H1 (cell line): ENCODE results near the gene CUL9. TPM values are rescaled to one million over a fixed set of nuclear protein-coding genes. Genes with fewer than 3 reads are reported as not detected.

Source experiments
- CTCF ChIA-PET: fragments of 300-600 bp; sonication (Branson Sonifier 250); formaldehyde crosslinking; loops from one replicate; lab custom pipeline; 2021; ENCODE audit not compliant: partially characterized antibody; lab: Charles Lee
- POLR2A ChIA-PET: fragments of 300-600 bp; sonication (Branson Sonifier 250); formaldehyde crosslinking; loops from one replicate; lab custom pipeline; 2021; ENCODE audit warnings: inconsistent platforms; ENCODE audit not compliant: partially characterized antibody; lab: Charles Lee
- DNase-seq, 2 experiments: peaks; one replicate each; pipeline versions ENCODE4 v3.0.0 to v3.0.0-alpha.2; 2010 to 2022; ENCODE audit warnings: low spot score in 2 of 2, low read depth in 1 of 2, mixed read lengths in 1 of 2
- FAIRE-seq: peaks from 2 replicates; lab custom pipeline; 2011; peaks lifted over from hg19 to GRCh38; lab: Jason Lieb, UNC
- H2AFZ ChIP-seq: 2 replicates; pipeline ENCODE4 v1.8.1; 2012; ENCODE audit warnings: low read length, inconsistent platforms
- H2AK5ac ChIP-seq: 2 replicates; pipeline ENCODE4 v1.6.1; 2013; ENCODE audit warnings: low read depth, low read length
- H2BK120ac ChIP-seq: replicated peaks from 2 replicates; pipeline ENCODE3; 2013; ENCODE audit warnings: low read depth, low read length, inconsistent platforms
- H2BK12ac ChIP-seq: 2 replicates; pipeline ENCODE4 v1.6.1; 2013; ENCODE audit warnings: low read depth, low read length
- H2BK15ac ChIP-seq: 2 replicates; pipeline ENCODE4 v1.6.1; 2013; ENCODE audit warnings: low read length
- H2BK20ac ChIP-seq: 2 replicates; pipeline ENCODE4 v1.6.1; 2013; ENCODE audit warnings: low read length
- H2BK5ac ChIP-seq: 2 replicates; pipeline ENCODE4 v1.6.1; 2013; ENCODE audit warnings: low read depth, low read length
- H3K14ac ChIP-seq: 2 replicates; pipeline ENCODE4 v1.6.1; 2013; ENCODE audit warnings: inconsistent platforms; ENCODE audit not compliant: insufficient read length
- H3K18ac ChIP-seq: 2 replicates; pipeline ENCODE4 v1.6.1; 2013; ENCODE audit warnings: low read length; ENCODE audit errors: extremely low read depth
- H3K23ac ChIP-seq: 2 replicates; pipeline ENCODE4 v1.6.1; 2013; ENCODE audit warnings: inconsistent platforms; ENCODE audit not compliant: insufficient read length
- H3K23me2 ChIP-seq: 2 replicates; pipeline ENCODE4 v1.6.1; 2013; ENCODE audit warnings: low read depth, low read length
- H3K27ac ChIP-seq: 2 replicates; pipeline ENCODE4 v1.6.1; 2011; ENCODE audit warnings: low read depth, low read length, inconsistent platforms
- H3K27me3 ChIP-seq, 4 experiments: replicated peaks in 1 of 4; 1 replicate in 1 of 4; 2 replicates in 3 of 4; pipeline versions ENCODE4 v1.6.1 to v1.8.1; 2011 to 2013; ENCODE audit warnings: low read length in 3 of 4, mild to moderate bottlenecking in 3 of 4, inconsistent platforms in 2 of 4, mixed read lengths in 2 of 4, moderate library complexity in 1 of 4; ENCODE audit not compliant: control insufficient read depth in 3 of 4, insufficient read depth in 3 of 4; ENCODE audit errors: extremely low read depth in 1 of 4
- H3K36me3 ChIP-seq, 4 experiments: 2 replicates each; pipeline versions ENCODE4 v1.6.1 to v1.8.1; 2011 to 2013; ENCODE audit warnings: mild to moderate bottlenecking in 4 of 4, low read length in 3 of 4, moderate library complexity in 2 of 4, control low read depth in 1 of 4, inconsistent platforms in 1 of 4; ENCODE audit not compliant: insufficient read depth in 4 of 4, control insufficient read depth in 2 of 4
- H3K4ac ChIP-seq: replicated peaks from 2 replicates; pipeline ENCODE3; 2013; ENCODE audit warnings: low read length, low read depth, mixed read lengths, inconsistent platforms; ENCODE audit not compliant: insufficient read length
- H3K4me1 ChIP-seq, 4 experiments: replicated peaks in 1 of 4; 1 replicate in 1 of 4; 2 replicates in 3 of 4; pipeline versions ENCODE4 v1.6.1 to v1.8.1; 2011 to 2013; ENCODE audit warnings: low read length in 3 of 4, inconsistent platforms in 2 of 4, mixed read lengths in 1 of 4; ENCODE audit not compliant: insufficient read depth in 4 of 4, control insufficient read depth in 3 of 4
- H3K4me2 ChIP-seq, 2 experiments: 2 replicates each; pipeline versions ENCODE4 v1.6.1 to v1.8.1; 2011 to 2013; ENCODE audit warnings: low read depth in 2 of 2, low read length in 2 of 2, control low read depth in 1 of 2, inconsistent platforms in 1 of 2, mild to moderate bottlenecking in 1 of 2; ENCODE audit not compliant: insufficient read depth in 1 of 2
- H3K4me3 ChIP-seq, 4 experiments: fragments of 200-600, 300-600 bp in 1 of 4; sonication (generic), shearing (Covaris generic), sonication (Bioruptor Twin) in 1 of 4; 2 replicates each; pipeline versions ENCODE4 v1.5.1 to v1.8.1; 2011 to 2016; ENCODE audit warnings: low read length in 4 of 4, low read depth in 3 of 4, control low read depth in 2 of 4, inconsistent platforms in 2 of 4, mild to moderate bottlenecking in 2 of 4, mixed read lengths in 1 of 4, moderate library complexity in 1 of 4; ENCODE audit not compliant: insufficient read depth in 2 of 4; ENCODE audit errors: extremely low read depth in 1 of 4
- H3K56ac ChIP-seq: replicated peaks from 2 replicates; pipeline ENCODE3; 2013; ENCODE audit warnings: low read depth, mild to moderate bottlenecking, mixed read lengths, low read length, inconsistent platforms; ENCODE audit not compliant: insufficient read length
- H3K79me1 ChIP-seq: 2 replicates; pipeline ENCODE4 v1.6.1; 2013; ENCODE audit warnings: low read depth, low read length, control low read depth
- H3K79me2 ChIP-seq, 2 experiments: 2 replicates each; pipeline versions ENCODE4 v1.6.1 to v1.8.1; 2012 to 2013; ENCODE audit warnings: low read length in 2 of 2, mild to moderate bottlenecking in 2 of 2, inconsistent platforms in 1 of 2; ENCODE audit not compliant: insufficient read depth in 2 of 2, control insufficient read depth in 1 of 2
- H3K9ac ChIP-seq, 4 experiments: replicated peaks in 1 of 4; 1 replicate in 1 of 4; 2 replicates in 3 of 4; pipeline versions ENCODE4 v1.6.1 to v1.8.1; 2011 to 2013; ENCODE audit warnings: low read depth in 3 of 4, low read length in 3 of 4, control low read depth in 2 of 4, mild to moderate bottlenecking in 2 of 4, moderate library complexity in 2 of 4, inconsistent platforms in 1 of 4; ENCODE audit errors: extremely low read depth in 1 of 4
- H3K9me3 ChIP-seq, 2 experiments: 2 replicates each; pipeline versions ENCODE4 v1.6.1 to v1.8.1; 2012 to 2013; ENCODE audit warnings: mild to moderate bottlenecking in 2 of 2, moderate library complexity in 2 of 2, control low read depth in 1 of 2, inconsistent platforms in 1 of 2, low read depth in 1 of 2, low read length in 1 of 2, mixed read lengths in 1 of 2; ENCODE audit not compliant: insufficient read depth in 2 of 2
- H4K20me1 ChIP-seq, 2 experiments: replicated peaks in 1 of 2; 2 replicates each; pipeline versions ENCODE3 to v1.8.1; 2011 to 2013; ENCODE audit warnings: inconsistent platforms in 2 of 2, low read length in 2 of 2, mild to moderate bottlenecking in 1 of 2; ENCODE audit not compliant: insufficient read depth in 2 of 2, control insufficient read depth in 1 of 2
- H4K5ac ChIP-seq: 2 replicates; pipeline ENCODE4 v1.6.1; 2013; ENCODE audit warnings: low read length, low read depth, mixed read lengths, inconsistent platforms; ENCODE audit not compliant: insufficient read length
- H4K8ac ChIP-seq: 2 replicates; pipeline ENCODE4 v1.8.0; 2013; ENCODE audit warnings: mild to moderate bottlenecking, moderate library complexity, low read length, inconsistent platforms; ENCODE audit not compliant: insufficient read depth; ENCODE audit errors: extremely low read depth
- H4K91ac ChIP-seq: replicated peaks from 2 replicates; pipeline ENCODE3; 2013; ENCODE audit warnings: low read length, mixed read lengths, inconsistent platforms; ENCODE audit not compliant: insufficient read length
- JUND ChIP-seq: IDR thresholded peaks from 2 replicates; pipeline ENCODE4 v1.6.1; 2011; ENCODE audit warnings: mild to moderate bottlenecking, improper control_type of control experiment, low read length
- RFX5 ChIP-seq: IDR thresholded peaks from 2 replicates; pipeline ENCODE4 v1.6.1; 2011; ENCODE audit warnings: low read depth, low read length, improper control_type of control experiment, borderline replicate concordance
- SRF ChIP-seq: IDR thresholded peaks from 2 replicates; pipeline ENCODE4 v1.6.1; 2011; ENCODE audit warnings: mild to moderate bottlenecking, low read depth, low read length, moderate library complexity
- polyA plus RNA-seq, 7 experiments: library from polyadenylated mRNA; depleted of rRNA in 3 of 7; stranded (reverse) in 5 of 7; unstranded in 2 of 7; fragments of >200 nt in 5 of 7; fragments of 200-250 nt in 2 of 7; gene quantifications; 1 replicate in 5 of 7; 2 replicates in 1 of 7; 4 replicates in 1 of 7; pipeline versions ENCODE4 v1.2.1 to v1.2.3, GENCODE V29; 2011 to 2013; ENCODE audit warnings: missing spikeins in 2 of 7, mixed read lengths in 2 of 7
- total RNA-seq: library from RNA; stranded (reverse); fragmentation: NEBNext Ultra II Directional; extraction: Animal tissue kit (Norgen Biotek cat#: 25700); gene quantifications from 2 replicates; pipeline ENCODE4 v1.2.1, GENCODE V29; 2021
- TF ChIP-seq, protein P1 (sequence below): IDR thresholded peaks from 2 replicates; pipeline ENCODE4 v1.6.1; 2011; ENCODE audit warnings: low read length, improper control_type of control experiment

Gene CUL9
- total and polyA plus RNA-seq, 2 of the 8 experiments (the other 6 are each of a cell fraction or from before 2014, with no cell fraction given), result 7.7 to 9.8 TPM

DNA sequence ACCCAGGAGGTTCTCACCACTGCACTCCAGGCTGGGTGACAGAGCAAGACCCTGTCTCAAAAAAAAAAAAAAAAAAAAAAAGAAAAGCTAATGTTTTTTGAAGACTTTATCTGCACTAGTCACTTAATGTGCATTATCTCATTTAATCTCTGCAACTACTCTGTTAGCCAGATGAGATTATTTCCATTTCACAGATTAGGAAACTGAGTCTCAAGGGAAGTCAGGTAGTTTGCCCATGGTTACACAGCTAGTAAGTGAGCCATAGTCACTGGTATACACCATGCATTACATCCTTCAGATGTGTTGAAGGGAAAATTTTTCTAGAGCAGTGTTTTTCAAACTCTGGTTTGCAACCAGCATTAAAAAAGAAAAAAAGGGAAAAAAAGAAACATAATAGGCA, 18.1 kb upstream of the CUL9 start:
- Histone ChIP-seq H4K20me1 (peaks cover 0 to 3% of the 10 kb centered on the region in 2 experiments), H3K9ac (no peak overlapping the region), H3K4ac (no peak overlapping the region), H3K27ac (no peak overlapping the region), H2BK120ac (no peak overlapping the region), H3K79me2 (no peaks in the 10 kb centered on the region), H2AK5ac (no peak overlapping the region), H3K36me3 (peaks cover 0 to 11% (median 4%) of the 10 kb centered on the region in 4 experiments; a peak in 2 of 8 replicates), H4K5ac (no peak overlapping the region), H3K23me2 (no peaks in the 10 kb centered on the region), H4K8ac (no peak overlapping the region), H2BK15ac (no peak overlapping the region), H4K91ac (no peak overlapping the region), H3K4me2 (no peak overlapping the region), H3K27me3 (no peaks in the 10 kb centered on the region), H3K4me1 (no peaks in the 10 kb centered on the region), H3K14ac (no peak overlapping the region), H3K23ac (no peak overlapping the region), H2BK5ac (no peak overlapping the region), H3K79me1 (no peaks in the 10 kb centered on the region), H2BK20ac (no peak overlapping the region), H3K18ac (no peak overlapping the region), H3K4me3 (no peak overlapping the region), H3K56ac (no peak overlapping the region), H2BK12ac (no peak overlapping the region), H2AFZ (no peak overlapping the region), H3K9me3 (no peaks in the 10 kb centered on the region)
- POLR2A ChIA-PET, result interaction anchor here (0.6 kb wide), 1 partner anchor 363 kb away, joined by 3 read pairs; no protein-coding TSS in a partner anchor
- no peak for TF ChIP-seq JUND
- no peak for TF ChIP-seq RFX5
- no peak for TF ChIP-seq SRF
- TF ChIP-seq, protein P1, sequence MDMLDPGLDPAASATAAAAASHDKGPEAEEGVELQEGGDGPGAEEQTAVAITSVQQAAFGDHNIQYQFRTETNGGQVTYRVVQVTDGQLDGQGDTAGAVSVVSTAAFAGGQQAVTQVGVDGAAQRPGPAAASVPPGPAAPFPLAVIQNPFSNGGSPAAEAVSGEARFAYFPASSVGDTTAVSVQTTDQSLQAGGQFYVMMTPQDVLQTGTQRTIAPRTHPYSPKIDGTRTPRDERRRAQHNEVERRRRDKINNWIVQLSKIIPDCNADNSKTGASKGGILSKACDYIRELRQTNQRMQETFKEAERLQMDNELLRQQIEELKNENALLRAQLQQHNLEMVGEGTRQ, result no peak
- CTCF ChIA-PET, result interaction anchor here (0.6 to 2.3 kb wide), 3 partner anchors 18 to 239 kb away, joined by 3 to 6 read pairs (median 4); no protein-coding TSS in a partner anchor
- no peak for FAIRE-seq
- no peak for DNase-seq
